ENCODE data around the gene SPINT4. TPM values are rescaled to one million over a fixed set of nuclear protein-coding genes. Genes with fewer than 3 reads are reported as not detected.
"Not testable (repeated sequence)": the region's sequence is repeated elsewhere in the genome, so short reads cannot be mapped to it uniquely, and the experiment has no call there.

SPINT4 gene
- total RNA-seq, result not detected

GRCh38 chr20:45722047-45722446, at the start of gene SPINT4:
Gene SPINT4, plus strand, starts transcription at chr20:45722347. Its CDS starts 21 bp downstream, at chr20:45722368.
- no peaks in the 10 kb centered on the region for H3K4me1 ChIP-seq (ENCODE audit: insufficient read depth, low read length)

DNA sequence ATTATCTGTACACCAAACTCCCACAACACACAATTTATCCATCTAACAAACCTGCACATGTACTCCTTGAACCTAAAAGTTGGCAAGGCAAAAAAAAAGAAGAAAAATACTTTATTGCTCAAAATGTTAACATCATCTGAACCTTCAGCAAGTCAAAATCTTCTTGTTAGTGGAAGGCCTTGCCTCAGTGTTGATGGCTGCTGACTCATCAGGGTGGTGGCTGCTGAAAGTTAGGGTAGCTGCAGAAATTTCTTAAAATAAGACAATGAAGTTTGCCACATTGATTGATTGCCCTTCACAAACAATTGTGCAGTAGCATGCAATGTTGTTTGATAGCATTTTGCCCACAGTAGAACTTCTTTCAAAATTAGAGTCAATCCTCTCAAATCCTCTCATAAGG, 49.4 kb upstream of the SPINT4 start:
- Histone ChIP-seq H3K27me3 (ENCODE audit: insufficient read depth, low read length) (peaks cover 12% of the 10 kb centered on the region), H3K4me1 (ENCODE audit: insufficient read depth, low read length) (no peaks in the 10 kb centered on the region), H3K4me3 (ENCODE audit: low read length) (no peak overlapping the region), H3K9me3 (ENCODE audit: low read depth, low read length) (no peaks in the 10 kb centered on the region)

More at GRCh38 chr20:45722047-45722446, at the start of gene SPINT4:
- Histone ChIP-seq H3K4me3 (ENCODE audit: low read length) (no peak within 1 kb of the TSS), H3K9me3 (ENCODE audit: low read depth, low read length) (no peaks in the 10 kb centered on the region), H3K27me3 (ENCODE audit: insufficient read depth, low read length) (peaks cover 7% of the 10 kb centered on the region)

- Histone ChIP-seq H3K9me3 (ENCODE audit: low read depth, low read length) (peaks cover 27% of the 10 kb centered on the region), H3K4me1 (ENCODE audit: insufficient read depth, low read length) (no peaks in the 10 kb centered on the region), H3K4me3 (ENCODE audit: low read length) (no peak overlapping the region), H3K27me3 (ENCODE audit: insufficient read depth, low read length) (peaks cover 2% of the 10 kb centered on the region)
Measured at GRCh38 chr20:45679650-45680049, 42.5 kb upstream of the SPINT4 start.

- Histone ChIP-seq H3K4me3 (ENCODE audit: low read length) (no peak overlapping the region), H3K9me3 (ENCODE audit: low read depth, low read length) (no peaks in the 10 kb centered on the region), H3K27me3 (ENCODE audit: insufficient read depth, low read length) (no peaks in the 10 kb centered on the region)
Measured at GRCh38 chr20:45685896-45686295, 36.3 kb upstream of the SPINT4 start.

GRCh38 chr20:45693346-45693745, 28.8 kb upstream of the SPINT4 start:
- H3K27me3 ChIP-seq (ENCODE audit: insufficient read depth, low read length); H3K9me3 ChIP-seq (ENCODE audit: low read depth, low read length); H3K4me3 ChIP-seq (ENCODE audit: low read length); H3K4me1 ChIP-seq (ENCODE audit: insufficient read depth, low read length): not testable (repeated sequence)

More at GRCh38 chr20:45685896-45686295, 36.3 kb upstream of the SPINT4 start:
- no peaks in the 10 kb centered on the region for H3K4me1 ChIP-seq (ENCODE audit: insufficient read depth, low read length)

DNA sequence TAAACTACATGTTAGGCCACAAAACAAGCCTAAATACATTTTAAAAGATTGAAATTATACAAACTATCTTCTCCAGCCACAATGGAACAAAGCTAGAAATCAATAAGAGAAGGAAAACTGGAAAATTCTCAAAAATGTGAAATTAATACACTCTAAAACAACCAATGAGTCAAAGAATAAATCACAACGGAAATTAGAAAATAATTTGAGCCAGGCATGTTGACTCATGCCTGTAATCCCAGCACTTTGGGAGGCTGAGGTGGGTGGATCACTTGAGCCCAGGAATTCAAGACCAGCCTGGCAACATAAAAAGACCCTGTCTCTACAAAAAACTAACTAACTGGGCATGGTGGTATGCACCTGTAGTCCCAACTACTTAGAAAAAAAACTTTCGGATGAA, 26.7 kb upstream of the SPINT4 start:
- Histone ChIP-seq H3K4me1 (ENCODE audit: insufficient read depth, low read length) (no peaks in the 10 kb centered on the region), H3K4me3 (ENCODE audit: low read length) (no peak overlapping the region), H3K27me3 (ENCODE audit: insufficient read depth, low read length) (no peaks in the 10 kb centered on the region)

GRCh38 chr20:45701104-45701503, 21.0 kb upstream of the SPINT4 start:
- H3K4me1 ChIP-seq (ENCODE audit: insufficient read depth, low read length), result no peaks in the 10 kb centered on the region
- H3K9me3 ChIP-seq (ENCODE audit: low read depth, low read length), result no peaks in the 10 kb centered on the region
- no peak overlapping the region for H3K4me3 ChIP-seq (ENCODE audit: low read length)
- H3K27me3 ChIP-seq (ENCODE audit: insufficient read depth, low read length), result peaks cover 3% of the 10 kb centered on the region

More for the DNA sequence above, 26.7 kb upstream of the SPINT4 start:
- H3K9me3 ChIP-seq (ENCODE audit: low read depth, low read length), result no peaks in the 10 kb centered on the region

- no peak within 1 kb of the TSS for H3K4me3 ChIP-seq (ENCODE audit: low read length)
- no peaks in the 10 kb centered on the region for H3K4me1 ChIP-seq (ENCODE audit: insufficient read depth, low read length)
- peaks cover 3% of the 10 kb centered on the region for H3K27me3 ChIP-seq (ENCODE audit: insufficient read depth, low read length)
- H3K9me3 ChIP-seq (ENCODE audit: low read depth, low read length), result no peaks in the 10 kb centered on the region
Measured at GRCh38 chr20:45701873-45702272, 20.3 kb upstream of the SPINT4 start, which contains the start of gene WFDC13. Gene WFDC13, plus strand, starts transcription at chr20:45702038. Its CDS starts 86 bp downstream, at chr20:45702124.

DNA sequence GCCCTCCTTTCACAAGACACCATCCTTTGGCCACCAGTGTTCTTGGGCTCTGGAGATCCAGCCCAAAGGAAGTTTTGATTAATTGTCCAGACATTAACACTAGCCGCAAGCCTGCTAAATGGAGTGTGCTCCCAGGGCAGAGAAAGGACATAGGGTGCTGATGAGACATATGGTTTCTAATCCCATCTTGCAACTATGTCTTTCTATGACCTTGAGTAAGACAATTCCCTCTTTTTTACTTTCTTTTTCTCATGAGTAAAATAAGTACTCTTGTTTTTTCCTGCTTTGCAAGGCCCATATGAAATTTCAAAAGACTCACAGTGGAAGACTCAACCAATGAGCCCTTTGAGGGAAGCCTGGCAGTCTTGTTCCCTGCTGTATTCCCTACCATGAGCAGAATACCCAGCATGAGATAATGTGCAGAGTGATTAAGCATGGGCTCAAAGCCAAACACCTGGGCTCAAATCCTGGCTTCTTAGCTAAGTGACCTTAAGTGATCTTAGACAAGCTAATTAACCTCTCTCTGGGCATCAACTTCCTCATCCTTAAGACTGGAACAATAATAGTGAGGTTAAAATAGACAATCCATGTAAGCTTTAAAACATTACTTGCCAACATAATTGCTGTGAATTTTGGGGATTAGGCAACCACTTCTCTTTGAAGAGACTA, 17.0 kb upstream of the SPINT4 start, which contains the start of gene WFDC10B:
TSS of gene WFDC10B (minus strand) at position 51 of the 669 bp plus-strand sequence. CDS start 19,027 bp downstream, outside the sequence.
- no peaks in the 10 kb centered on the region for H3K4me1 ChIP-seq (ENCODE audit: insufficient read depth, low read length)
- H3K27me3 ChIP-seq (ENCODE audit: insufficient read depth, low read length), result peaks cover 20% of the 10 kb centered on the region
- no peak within 1 kb of the TSS for H3K4me3 ChIP-seq (ENCODE audit: low read length)
- H3K9me3 ChIP-seq (ENCODE audit: low read depth, low read length), result no peaks in the 10 kb centered on the region

DNA sequence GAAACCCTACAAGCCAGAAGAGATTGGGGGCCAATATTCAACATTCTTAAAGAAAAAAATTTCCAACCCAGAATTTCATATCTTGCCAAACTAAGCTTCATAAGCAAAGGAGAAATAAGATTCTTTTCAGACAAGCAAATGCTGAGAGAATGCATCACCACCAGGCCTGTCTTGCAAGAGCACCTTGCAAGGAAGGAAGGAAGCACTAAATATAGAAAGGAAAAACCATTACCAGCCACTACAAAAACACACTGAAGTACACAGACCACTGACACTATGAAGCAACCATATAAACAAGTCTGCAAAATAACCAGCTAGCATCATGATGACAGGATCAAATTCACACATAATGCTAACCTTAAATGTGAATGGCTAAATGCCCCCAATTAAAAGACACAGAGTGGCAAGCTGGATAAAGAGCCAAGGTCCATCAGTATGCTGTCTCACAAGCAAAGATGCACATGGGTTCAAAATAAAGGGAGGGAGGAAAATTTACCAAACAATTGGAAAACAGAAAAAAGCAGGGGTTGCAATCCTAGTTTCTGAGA, 5.9 kb upstream of the SPINT4 start:
- not testable (repeated sequence) for H3K9me3 ChIP-seq (ENCODE audit: low read depth, low read length); H3K4me3 ChIP-seq (ENCODE audit: low read length); H3K27me3 ChIP-seq (ENCODE audit: insufficient read depth, low read length); H3K4me1 ChIP-seq (ENCODE audit: insufficient read depth, low read length)

- Histone ChIP-seq H3K4me3 (ENCODE audit: low read length) (no peak overlapping the region), H3K27me3 (ENCODE audit: insufficient read depth, low read length) (peaks cover 7% of the 10 kb centered on the region), H3K9me3 (ENCODE audit: low read depth, low read length) (no peaks in the 10 kb centered on the region), H3K4me1 (ENCODE audit: insufficient read depth, low read length) (no peaks in the 10 kb centered on the region)
Measured at GRCh38 chr20:45725134-45725533, 3.0 kb downstream of the SPINT4 start.

DNA sequence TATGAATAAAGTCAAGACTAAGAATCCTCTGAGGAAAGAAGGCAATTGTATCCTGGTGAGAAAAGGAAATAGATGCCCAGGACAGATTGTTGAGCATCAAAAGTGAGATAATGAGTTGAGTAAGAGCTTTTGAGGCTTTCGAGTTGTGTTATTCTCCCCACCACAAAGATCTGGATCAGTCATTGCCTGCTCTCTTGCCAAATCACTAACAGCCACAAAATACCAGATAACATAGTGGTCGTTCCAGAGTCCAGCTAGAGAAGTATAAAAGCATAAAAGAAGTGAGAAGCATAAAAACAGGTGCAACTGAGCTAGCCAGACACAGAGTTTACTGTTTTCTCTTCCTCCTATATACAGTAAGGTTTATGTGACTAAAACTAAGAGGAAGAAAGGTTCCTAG, 4.9 kb downstream of the SPINT4 start:
- H3K4me3 ChIP-seq (ENCODE audit: low read length), result no peak overlapping the region
- H3K27me3 ChIP-seq (ENCODE audit: insufficient read depth, low read length), result peaks cover 7% of the 10 kb centered on the region
- H3K9me3 ChIP-seq (ENCODE audit: low read depth, low read length), result peaks cover 6% of the 10 kb centered on the region
- H3K4me1 ChIP-seq (ENCODE audit: insufficient read depth, low read length), result no peaks in the 10 kb centered on the region

DNA sequence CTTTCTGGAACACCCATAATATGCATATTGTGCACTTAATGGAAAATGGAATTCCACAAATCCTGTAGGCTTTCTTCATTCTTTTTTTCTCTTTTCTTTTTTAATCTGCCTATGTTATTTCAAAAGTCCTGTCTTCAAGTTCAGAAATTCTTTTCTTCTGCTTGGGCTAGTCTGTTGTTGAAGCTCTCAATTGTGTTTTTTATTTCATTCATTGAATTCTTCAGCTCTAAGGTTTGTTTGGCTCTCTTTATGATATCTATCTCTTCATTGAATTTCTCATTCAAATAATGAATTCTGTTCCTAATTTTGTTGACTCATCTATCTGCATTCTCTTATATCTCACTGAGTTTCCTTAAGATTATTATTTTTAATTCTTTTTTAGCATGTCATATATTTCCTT, 10.1 kb downstream of the SPINT4 start:
- H3K4me3 ChIP-seq (ENCODE audit: low read length), result no peak overlapping the region
- H3K9me3 ChIP-seq (ENCODE audit: low read depth, low read length), result peaks cover 16% of the 10 kb centered on the region
- no peaks in the 10 kb centered on the region for H3K4me1 ChIP-seq (ENCODE audit: insufficient read depth, low read length)
- peaks cover 2% of the 10 kb centered on the region for H3K27me3 ChIP-seq (ENCODE audit: insufficient read depth, low read length)

DNA sequence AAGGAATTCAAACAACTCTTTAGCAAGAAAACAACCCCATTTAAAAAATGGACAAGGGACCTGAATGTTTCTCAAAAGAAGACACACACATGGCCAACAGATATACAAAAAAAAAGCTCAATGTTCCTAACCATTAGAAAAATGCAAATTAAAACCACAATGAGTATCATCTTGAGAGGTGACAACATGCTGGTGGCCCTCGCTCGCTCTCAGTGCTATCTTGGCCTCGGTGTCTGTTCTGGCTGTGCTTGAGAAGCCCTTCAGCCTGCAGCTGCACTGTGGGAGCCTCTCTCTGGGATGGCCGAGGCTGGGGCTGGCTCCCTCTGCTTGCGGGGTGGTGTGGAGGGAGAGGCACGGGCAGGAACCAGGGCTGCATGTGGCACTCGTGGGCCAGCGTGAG, 13.4 kb downstream of the SPINT4 start:
- Histone ChIP-seq H3K4me3 (ENCODE audit: low read length) (no peak overlapping the region), H3K27me3 (ENCODE audit: insufficient read depth, low read length) (peaks cover 2% of the 10 kb centered on the region), H3K4me1 (ENCODE audit: insufficient read depth, low read length) (no peaks in the 10 kb centered on the region), H3K9me3 (ENCODE audit: low read depth, low read length) (peaks cover 16% of the 10 kb centered on the region)

DNA sequence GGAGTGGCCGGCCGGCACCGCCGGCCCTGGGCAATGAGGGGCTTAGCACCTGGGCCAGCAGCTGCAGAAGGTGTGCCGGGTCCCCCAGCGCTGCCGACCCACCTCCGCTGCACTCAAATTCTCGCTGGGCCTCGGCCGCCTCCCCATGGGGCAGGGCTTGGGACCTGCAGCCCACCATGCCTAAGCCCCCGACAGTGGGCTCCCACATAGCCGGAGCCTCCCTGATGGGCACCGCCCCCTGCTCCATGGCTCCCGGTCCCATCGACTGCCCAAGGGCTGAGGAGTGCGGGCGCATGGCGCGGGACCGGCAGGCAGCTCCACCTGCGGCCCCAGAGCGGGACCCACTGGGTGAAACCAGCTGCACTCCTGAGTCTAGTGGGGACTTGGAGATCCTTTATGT, 13.8 kb downstream of the SPINT4 start:
- Histone ChIP-seq H3K27me3 (ENCODE audit: insufficient read depth, low read length) (peaks cover 2% of the 10 kb centered on the region), H3K4me3 (ENCODE audit: low read length) (no peak overlapping the region), H3K4me1 (ENCODE audit: insufficient read depth, low read length) (no peaks in the 10 kb centered on the region), H3K9me3 (ENCODE audit: low read depth, low read length) (peaks cover 16% of the 10 kb centered on the region)

DNA sequence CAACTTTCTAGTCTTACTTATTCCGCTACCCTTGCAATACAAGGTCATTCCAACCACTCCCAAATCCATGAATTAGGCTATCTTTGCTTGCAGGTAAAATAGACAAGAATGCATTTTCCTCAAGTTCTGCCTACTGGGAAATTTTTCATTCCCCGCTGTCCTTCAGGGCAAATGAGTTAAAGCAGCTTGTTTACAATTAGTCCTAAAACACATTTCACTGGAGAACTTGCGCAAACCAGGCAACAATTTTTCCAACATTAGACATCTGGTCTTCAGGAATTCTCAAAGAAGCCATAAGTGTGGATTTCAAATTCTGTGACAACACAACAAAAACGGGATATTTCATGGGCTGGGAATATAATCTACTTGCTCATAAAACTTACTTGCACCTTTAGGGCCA, 20.4 kb downstream of the SPINT4 start:
- Histone ChIP-seq H3K4me3 (ENCODE audit: low read length) (no peak overlapping the region), H3K4me1 (ENCODE audit: insufficient read depth, low read length) (no peaks in the 10 kb centered on the region), H3K9me3 (ENCODE audit: low read depth, low read length) (no peaks in the 10 kb centered on the region), H3K27me3 (ENCODE audit: insufficient read depth, low read length) (peaks cover 4% of the 10 kb centered on the region)
